Activated gamma-delta T cell treated with anti-CD3 and anti-CD28 coated beads, Interleukin-2, amount 50 U/mL, for 16 hours (primary cell): Measurements from ENCODE around the gene LLCFC1.
"Not testable (repeated sequence)": the region's sequence is repeated elsewhere in the genome, so short reads cannot be mapped to it uniquely, and the experiment has no call there.

ENCODE experiments used
- DNase-seq: peaks from one replicate; pipeline ENCODE4 v3.0.0-alpha.2; 2020; ENCODE audit warnings: low read depth

Gene LLCFC1

GRCh38 chr7:142943706-142944268 lies 4.5 kb downstream of the LLCFC1 start:
- no peak for DNase-seq

GRCh38 chr7:142945001-142945400 lies 5.7 kb downstream of the LLCFC1 start:
- no peak for DNase-seq

GRCh38 chr7:142948603-142949002 lies 9.3 kb downstream of the LLCFC1 start:
- no peak for DNase-seq

- no peak for DNase-seq
These were observed 11.0 kb downstream of the LLCFC1 start for GRCh38 chr7:142950235-142950634.

- no peak for DNase-seq
These were observed 15.5 kb downstream of the LLCFC1 start for GRCh38 chr7:142954680-142955268.

GRCh38 chr7:142956951-142957623 lies 17.8 kb downstream of the LLCFC1 start:
- no peak for DNase-seq

- no peak for DNase-seq
These were observed 18.4 kb downstream of the LLCFC1 start for GRCh38 chr7:142957723-142958122.

GRCh38 chr7:142959202-142959601 lies 19.9 kb downstream of the LLCFC1 start:
- no peak for DNase-seq

- no peak for DNase-seq
These were observed 21.8 kb downstream of the LLCFC1 start for GRCh38 chr7:142960955-142961512.

GRCh38 chr7:142961595-142961972 lies 22.3 kb downstream of the LLCFC1 start:
- DNase-seq: no peak

- DNase-seq: no peak
These were observed 23.0 kb downstream of the LLCFC1 start, which contains the start of gene KEL for GRCh38 chr7:142961973-142962926. Gene KEL (minus strand): TSS chr7:142962363. CDS start chr7:142962206, 157 bp downstream.

GRCh38 chr7:142962991-142963390 lies 23.7 kb downstream of the LLCFC1 start:
- DNase-seq: no peak

GRCh38 chr7:142963993-142964392 lies 24.7 kb downstream of the LLCFC1 start:
- no peak for DNase-seq

GRCh38 chr7:142964502-142965246 lies 25.4 kb downstream of the LLCFC1 start:
- no peak for DNase-seq

GRCh38 chr7:142968229-142968628 lies 28.9 kb downstream of the LLCFC1 start:
- no peak for DNase-seq

GRCh38 chr7:142969183-142969582 lies 29.9 kb downstream of the LLCFC1 start:
- DNase-seq: no peak

- no peak for DNase-seq
These were observed 35.3 kb downstream of the LLCFC1 start for GRCh38 chr7:142974626-142975025.

GRCh38 chr7:142978402-142978801 lies 39.1 kb downstream of the LLCFC1 start:
- not testable (repeated sequence) for DNase-seq

- DNase-seq: no peak
These were observed 44.5 kb downstream of the LLCFC1 start for GRCh38 chr7:142983825-142984224.

- DNase-seq: no peak
These were observed 45.0 kb downstream of the LLCFC1 start for GRCh38 chr7:142984297-142984696.
